ENCODE measurements around the gene POLD4. TPM values are rescaled to one million over a fixed set of nuclear protein-coding genes. Genes with fewer than 3 reads are reported as not detected.
"Not testable (repeated sequence)": the region's sequence is repeated elsewhere in the genome, so short reads cannot be mapped to it uniquely, and the experiment has no call there.

POLD4 gene
- 41.1 and 50.1 TPM in 2 replicates for total RNA-seq

GRCh38 chr11:67353317-67354074, at the start of gene POLD4:
Gene POLD4 (minus strand): TSS chr11:67353546. CDS start chr11:67353399, 147 bp downstream.
- no peaks in the 10 kb centered on the region for H3K36me3 Mint-ChIP-seq (ENCODE audit: low read depth)
- peak within 1 kb of the TSS; percentile 96 for H3K4me3 Mint-ChIP-seq (ENCODE audit: low read depth)
- H3K27me3 Mint-ChIP-seq (ENCODE audit: low read depth) = peaks cover 8% of the 10 kb centered on the region
- intact Hi-C loops (cut with micrococcal nuclease) = loop anchor here (1.0 to 5.0 kb wide), 4 partner anchors 21 to 155 kb away; partner anchors contain the start of genes AIP and CDK2AP2
- peak within 1 kb of the TSS; percentile 100 for H3K27ac Mint-ChIP-seq
- DNase-seq (ENCODE audit: low spot score) = peak; percentile 94
- H3K4me1 Mint-ChIP-seq (ENCODE audit: low read depth) = peaks cover 35% of the 10 kb centered on the region
- H3K9me3 Mint-ChIP-seq = no peaks in the 10 kb centered on the region

- peak overlapping the region; percentile 97 for H3K4me3 Mint-ChIP-seq (ENCODE audit: low read depth)
- H3K9me3 Mint-ChIP-seq; H3K27me3 Mint-ChIP-seq (ENCODE audit: low read depth); DNase-seq (ENCODE audit: low spot score): not testable (repeated sequence)
- peak overlapping the region; percentile 90 for H3K27ac Mint-ChIP-seq
- intact Hi-C loops (cut with micrococcal nuclease) = loop anchor here (2.0 to 5.0 kb wide), 4 partner anchors 66 to 204 kb away; partner anchors contain the start of genes NDUFV1 and TMEM134
- peaks cover 52% of the 10 kb centered on the region for H3K36me3 Mint-ChIP-seq (ENCODE audit: low read depth)
- H3K4me1 Mint-ChIP-seq (ENCODE audit: low read depth) = peaks cover 44% of the 10 kb centered on the region
Observed at GRCh38 chr11:67403085-67403484, 49.7 kb upstream of the POLD4 start.

DNA sequence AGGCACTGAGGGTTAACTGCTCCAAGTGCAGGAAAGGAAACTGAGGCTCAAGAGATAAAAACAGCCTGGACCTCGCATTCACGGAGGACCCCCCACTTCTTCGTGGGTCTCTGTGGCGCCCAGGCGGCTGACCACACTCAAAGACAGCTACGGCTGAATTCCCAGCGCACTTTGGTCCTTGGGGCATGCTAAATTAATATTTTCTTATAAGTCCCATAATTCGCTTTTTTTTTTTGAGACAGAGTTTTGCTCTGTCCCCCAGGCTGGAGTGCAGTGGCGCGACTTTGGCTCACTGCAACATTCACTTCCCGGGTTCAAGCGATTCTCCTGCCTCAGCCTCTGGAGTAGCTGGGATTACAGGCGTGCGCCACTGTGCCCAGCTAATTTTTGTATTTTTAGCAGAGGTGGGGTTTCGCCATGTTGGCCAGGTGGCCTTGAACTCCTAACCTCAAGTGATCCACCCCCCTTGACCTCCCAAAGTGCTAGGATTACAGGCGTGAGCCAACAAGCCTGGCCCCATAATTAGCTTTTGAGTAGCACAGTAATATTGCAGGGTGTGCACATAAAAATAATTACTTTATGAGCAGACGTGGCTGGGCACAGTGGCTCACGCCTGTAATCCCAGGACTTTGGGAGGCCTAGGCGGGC, 49.0 kb upstream of the POLD4 start:
- H3K27ac Mint-ChIP-seq = peak overlapping the region; percentile 83
- not testable (repeated sequence) for H3K27me3 Mint-ChIP-seq (ENCODE audit: low read depth); DNase-seq (ENCODE audit: low spot score); H3K9me3 Mint-ChIP-seq
- H3K4me3 Mint-ChIP-seq (ENCODE audit: low read depth) = peak overlapping the region; percentile 97
- H3K36me3 Mint-ChIP-seq (ENCODE audit: low read depth) = peaks cover 52% of the 10 kb centered on the region
- intact Hi-C loops (cut with micrococcal nuclease) = loop anchor here (2.0 to 5.0 kb wide), 4 partner anchors 66 to 204 kb away; partner anchors contain the start of genes NDUFV1 and TMEM134
- peaks cover 41% of the 10 kb centered on the region for H3K4me1 Mint-ChIP-seq (ENCODE audit: low read depth)

- Mint-ChIP-seq H3K4me3 (ENCODE audit: low read depth) (peak within 1 kb of the TSS; percentile 97), H3K9me3 (no peaks in the 10 kb centered on the region), H3K27ac (peak within 1 kb of the TSS; percentile 83), H3K27me3 (ENCODE audit: low read depth) (no peaks in the 10 kb centered on the region), H3K36me3 (ENCODE audit: low read depth) (peaks cover 50% of the 10 kb centered on the region), H3K4me1 (ENCODE audit: low read depth) (peaks cover 40% of the 10 kb centered on the region)
- DNase-seq (ENCODE audit: low spot score) = peak; percentile 86
- intact Hi-C loops (cut with micrococcal nuclease) = loop anchor here (1.0 to 5.0 kb wide), 6 partner anchors 27 to 205 kb away; partner anchors contain the start of genes NDUFV1, RPS6KB2 and TMEM134
Observed at GRCh38 chr11:67401495-67402191, 48.3 kb upstream of the POLD4 start, which contains the start of gene PPP1CA. Gene PPP1CA (minus strand): TSS chr11:67401858. CDS start chr11:67401782, 76 bp downstream.

GRCh38 chr11:67400942-67401494, 47.7 kb upstream of the POLD4 start:
- Mint-ChIP-seq H3K4me1 (ENCODE audit: low read depth) (peaks cover 36% of the 10 kb centered on the region), H3K27ac (peak overlapping the region; percentile 22), H3K36me3 (ENCODE audit: low read depth) (peaks cover 50% of the 10 kb centered on the region), H3K27me3 (ENCODE audit: low read depth) (no peaks in the 10 kb centered on the region), H3K4me3 (ENCODE audit: low read depth) (peak overlapping the region; percentile 87), H3K9me3 (no peaks in the 10 kb centered on the region)
- intact Hi-C loops (cut with micrococcal nuclease) = loop anchor here (1.0 to 5.0 kb wide), 3 partner anchors 27 to 129 kb away; partner anchors contain the start of gene RPS6KB2
- DNase-seq (ENCODE audit: low spot score) = no peak

DNA sequence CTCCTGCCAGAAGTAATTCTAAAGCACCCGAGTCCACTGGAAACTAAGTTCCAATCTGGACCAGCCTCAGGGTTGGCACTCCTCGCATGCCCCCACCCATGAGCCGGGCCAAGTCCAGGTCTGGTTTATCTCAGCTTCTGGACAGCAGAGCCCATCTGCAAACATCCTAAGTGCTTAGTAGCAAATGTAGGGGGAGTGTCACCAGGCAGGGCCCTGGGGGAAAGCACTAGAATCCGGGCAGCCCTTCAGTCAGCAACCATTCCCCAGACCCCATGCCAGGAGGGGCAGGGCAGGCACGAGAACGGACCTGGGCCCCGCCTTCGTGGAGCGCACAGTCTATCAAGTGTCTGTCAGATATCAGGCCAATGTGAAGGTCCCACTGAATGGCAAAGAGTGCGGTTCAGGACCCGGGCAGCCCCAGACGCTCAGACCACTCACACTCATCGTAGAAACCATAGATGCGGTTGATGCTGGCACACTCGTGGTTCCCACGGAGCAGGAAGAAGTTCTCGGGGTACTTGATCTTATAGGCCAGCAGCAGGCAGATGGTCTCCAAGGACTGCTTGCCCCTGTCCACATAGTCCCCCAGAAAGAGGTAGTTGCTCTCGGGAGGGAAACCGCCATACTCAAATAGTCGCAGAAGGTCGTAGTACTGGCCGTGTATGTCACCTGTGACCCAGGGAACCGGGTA, 47.0 kb upstream of the POLD4 start:
- H3K9me3 Mint-ChIP-seq = no peaks in the 10 kb centered on the region
- peak overlapping the region; percentile 87 for H3K4me3 Mint-ChIP-seq (ENCODE audit: low read depth)
- peak overlapping the region; percentile 68 for H3K27ac Mint-ChIP-seq
- intact Hi-C loops (cut with micrococcal nuclease) = loop anchor here (5.0 kb wide), 1 partner anchor 128 kb away; no protein-coding TSS in a partner anchor
- no peaks in the 10 kb centered on the region for H3K27me3 Mint-ChIP-seq (ENCODE audit: low read depth)
- H3K4me1 Mint-ChIP-seq (ENCODE audit: low read depth) = peaks cover 33% of the 10 kb centered on the region
- peaks cover 48% of the 10 kb centered on the region for H3K36me3 Mint-ChIP-seq (ENCODE audit: low read depth)
- DNase-seq (ENCODE audit: low spot score) = no peak

DNA sequence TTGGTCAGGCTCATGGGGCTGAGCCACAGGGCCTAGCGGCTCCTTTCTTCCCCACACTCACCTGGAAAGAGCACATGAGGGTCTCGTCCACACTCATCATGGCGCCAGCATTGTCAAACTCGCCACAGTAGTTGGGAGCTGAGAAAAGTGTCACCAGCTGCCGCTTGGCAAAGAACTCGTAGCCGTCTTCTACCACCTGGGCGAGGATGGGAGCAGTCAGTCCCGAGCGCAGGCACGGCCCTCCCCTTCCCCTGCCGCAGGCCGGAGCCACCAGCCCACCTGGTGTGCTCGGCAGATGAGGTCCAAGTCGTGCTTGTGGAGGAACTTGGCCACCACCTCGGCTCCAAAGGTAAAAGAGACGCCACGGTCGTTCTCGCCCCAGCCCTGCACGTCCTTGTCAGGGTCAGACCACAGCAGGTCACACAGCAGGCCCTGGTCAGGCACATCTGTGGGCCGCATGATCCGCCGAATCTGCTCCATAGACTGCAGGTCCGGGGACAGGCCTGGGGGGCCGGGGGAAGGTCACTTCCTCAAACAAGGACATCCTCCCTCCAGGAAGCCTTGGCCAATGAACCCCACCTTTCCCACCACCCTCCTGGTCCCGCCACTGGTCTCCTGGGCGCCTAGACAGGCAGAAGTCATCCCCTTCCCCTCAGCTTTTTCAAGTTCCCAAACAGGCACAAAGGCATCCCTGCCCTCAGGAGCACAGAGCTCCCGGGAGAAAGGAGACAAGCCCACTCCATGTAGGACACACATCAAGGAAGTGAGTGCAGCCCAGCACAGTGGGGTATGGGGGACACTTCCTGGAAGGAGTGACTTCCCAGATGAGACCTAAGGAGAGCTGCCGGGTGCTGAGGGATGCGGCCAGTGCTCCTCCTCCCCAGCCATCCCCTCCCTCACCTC, 45.6 kb upstream of the POLD4 start:
- intact Hi-C loops (cut with micrococcal nuclease) = no loop called here
- H3K36me3 Mint-ChIP-seq (ENCODE audit: low read depth) = peaks cover 39% of the 10 kb centered on the region
- peaks cover 26% of the 10 kb centered on the region for H3K4me1 Mint-ChIP-seq (ENCODE audit: low read depth)
- H3K4me3 Mint-ChIP-seq (ENCODE audit: low read depth) = peak overlapping the region; percentile 87
- H3K27ac Mint-ChIP-seq = peak overlapping the region; percentile 22
- H3K27me3 Mint-ChIP-seq (ENCODE audit: low read depth) = no peaks in the 10 kb centered on the region
- DNase-seq (ENCODE audit: low spot score) = no peak
- no peaks in the 10 kb centered on the region for H3K9me3 Mint-ChIP-seq

DNA sequence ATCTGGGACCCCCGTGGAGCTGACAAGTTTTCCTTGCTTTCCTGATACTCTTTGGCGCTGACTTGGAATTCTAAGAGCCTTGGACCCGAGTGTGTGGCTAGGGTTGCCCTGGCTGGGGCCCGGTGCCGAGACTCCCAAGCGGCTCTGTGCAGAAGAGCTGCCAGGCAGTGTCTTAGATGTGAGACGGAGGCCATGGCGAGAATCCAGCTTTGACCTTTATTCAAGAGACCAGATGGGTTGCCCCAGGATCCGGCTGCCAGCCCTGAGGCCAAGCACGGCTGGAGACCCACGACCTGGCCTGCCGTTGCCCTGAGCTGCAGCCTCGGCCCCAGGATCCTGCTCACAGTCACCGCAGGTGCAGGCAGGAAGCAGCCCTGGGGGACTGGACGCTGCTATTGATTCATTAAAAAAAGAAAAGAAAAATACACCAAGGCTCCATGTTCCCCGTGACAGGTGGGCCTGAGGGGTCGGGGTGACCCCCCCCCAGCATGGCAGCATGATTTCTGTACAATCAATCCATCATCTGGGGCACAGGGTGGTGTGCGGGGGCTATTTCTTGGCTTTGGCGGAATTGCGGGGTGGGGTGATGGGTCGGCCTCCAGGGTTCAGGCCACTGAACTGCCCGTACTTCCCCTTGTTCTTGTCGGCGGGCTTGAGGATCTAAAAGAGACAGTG, 44.8 kb upstream of the POLD4 start:
- intact Hi-C loops (cut with micrococcal nuclease) = no loop called here
- H3K36me3 Mint-ChIP-seq (ENCODE audit: low read depth) = peaks cover 45% of the 10 kb centered on the region
- no peak for DNase-seq (ENCODE audit: low spot score)
- H3K27me3 Mint-ChIP-seq (ENCODE audit: low read depth) = no peaks in the 10 kb centered on the region
- H3K4me3 Mint-ChIP-seq (ENCODE audit: low read depth) = peak overlapping the region; percentile 26
- peak overlapping the region; percentile 38 for H3K27ac Mint-ChIP-seq
- peaks cover 29% of the 10 kb centered on the region for H3K4me1 Mint-ChIP-seq (ENCODE audit: low read depth)
- no peaks in the 10 kb centered on the region for H3K9me3 Mint-ChIP-seq

- no peaks in the 10 kb centered on the region for H3K9me3 Mint-ChIP-seq
- H3K27me3 Mint-ChIP-seq (ENCODE audit: low read depth) = no peaks in the 10 kb centered on the region
- intact Hi-C loops (cut with micrococcal nuclease) = no loop called here
- H3K36me3 Mint-ChIP-seq (ENCODE audit: low read depth) = peaks cover 48% of the 10 kb centered on the region
- H3K4me3 Mint-ChIP-seq (ENCODE audit: low read depth) = no peak overlapping the region
- no peak overlapping the region for H3K27ac Mint-ChIP-seq
- peaks cover 31% of the 10 kb centered on the region for H3K4me1 Mint-ChIP-seq (ENCODE audit: low read depth)
- no peak for DNase-seq (ENCODE audit: low spot score)
Observed at GRCh38 chr11:67397536-67397935, 44.2 kb upstream of the POLD4 start.

- intact Hi-C loops (cut with micrococcal nuclease) = no loop called here
- peak overlapping the region; percentile 42 for H3K4me3 Mint-ChIP-seq (ENCODE audit: low read depth)
- H3K36me3 Mint-ChIP-seq (ENCODE audit: low read depth) = peaks cover 51% of the 10 kb centered on the region
- DNase-seq (ENCODE audit: low spot score) = no peak
- H3K9me3 Mint-ChIP-seq = no peaks in the 10 kb centered on the region
- H3K27ac Mint-ChIP-seq = peak overlapping the region; percentile 46
- H3K4me1 Mint-ChIP-seq (ENCODE audit: low read depth) = peaks cover 33% of the 10 kb centered on the region
- H3K27me3 Mint-ChIP-seq (ENCODE audit: low read depth) = no peaks in the 10 kb centered on the region
Observed at GRCh38 chr11:67396587-67397389, 43.4 kb upstream of the POLD4 start.
